Keratinocyte (primary cell): Measurements from ENCODE around the gene LRRC8D. TPM values are rescaled to one million over a fixed set of nuclear protein-coding genes. Genes with fewer than 3 reads are reported as not detected.

Experiments
- DNase-seq: peaks from one replicate; pipeline ENCODE4 v3.0.0-alpha.2; 2011; ENCODE audit warnings: low read depth, missing footprints, low spot score
- FAIRE-seq: peaks from 2 replicates; lab custom pipeline; 2011; peaks lifted over from hg19 to GRCh38; lab: Jason Lieb, UNC
- H2AFZ ChIP-seq: 2 replicates; pipeline ENCODE4 v1.6.0; 2012; ENCODE audit warnings: low read length, control low read depth, inconsistent platforms; ENCODE audit not compliant: control insufficient read depth
- H3K27ac ChIP-seq: 2 replicates; pipeline ENCODE4 v1.5.1; 2011; ENCODE audit warnings: low read length; ENCODE audit not compliant: control insufficient read depth, insufficient read depth
- H3K27me3 ChIP-seq: 3 replicates; pipeline ENCODE4 v1.6.0; 2011; ENCODE audit warnings: low read length; ENCODE audit not compliant: control insufficient read depth, insufficient read depth; ENCODE audit errors: extremely low read depth
- H3K36me3 ChIP-seq, 2 experiments: 2 replicates in 1 of 2; 3 replicates in 1 of 2; pipeline ENCODE4 v1.5.1; 2011; ENCODE audit warnings: low read length in 2 of 2, mild to moderate bottlenecking in 1 of 2; ENCODE audit not compliant: control insufficient read depth in 2 of 2, insufficient read depth in 2 of 2; ENCODE audit errors: extremely low read depth in 1 of 2
- H3K4me1 ChIP-seq: 3 replicates; pipeline ENCODE4 v1.5.1; 2011; ENCODE audit warnings: low read length; ENCODE audit not compliant: control insufficient read depth, insufficient read depth; ENCODE audit errors: extremely low read depth
- H3K4me2 ChIP-seq: 3 replicates; pipeline ENCODE4 v1.6.0; 2011; ENCODE audit warnings: low read depth, low read length; ENCODE audit not compliant: control insufficient read depth, insufficient read depth; ENCODE audit errors: extremely low read depth
- H3K4me3 ChIP-seq, 3 experiments: fragments of 200-600 bp in 1 of 3; sonication (generic) in 1 of 3; 2 replicates in 2 of 3; 3 replicates in 1 of 3; pipeline ENCODE4 v1.5.1; 2011 to 2016; ENCODE audit warnings: low read length in 3 of 3, mild to moderate bottlenecking in 3 of 3, control low read depth in 2 of 3, inconsistent platforms in 1 of 3, low read depth in 1 of 3, mixed read lengths in 1 of 3, mixed run types in 1 of 3, moderate library complexity in 1 of 3; ENCODE audit not compliant: control insufficient read depth in 2 of 3, insufficient read depth in 2 of 3; ENCODE audit errors: extremely low read depth in 1 of 3
- H3K79me2 ChIP-seq: 2 replicates; pipeline ENCODE4 v1.6.0; 2012; ENCODE audit warnings: low read length; ENCODE audit not compliant: control insufficient read depth, insufficient read depth
- H3K9ac ChIP-seq: 3 replicates; pipeline ENCODE4 v1.6.0; 2011; ENCODE audit warnings: low read length; ENCODE audit not compliant: control insufficient read depth, insufficient read depth; ENCODE audit errors: extremely low read depth
- H3K9me1 ChIP-seq: 3 replicates; pipeline ENCODE4 v1.6.0; 2011; ENCODE audit warnings: low read length; ENCODE audit not compliant: control insufficient read depth, insufficient read depth; ENCODE audit errors: extremely low read depth
- H3K9me3 ChIP-seq: 2 replicates; pipeline ENCODE4 v1.5.1; 2012; ENCODE audit warnings: low read depth, low read length; ENCODE audit not compliant: control insufficient read depth
- H4K20me1 ChIP-seq: 3 replicates; pipeline ENCODE4 v1.6.0; 2011; ENCODE audit warnings: low read length; ENCODE audit not compliant: control insufficient read depth, insufficient read depth; ENCODE audit errors: extremely low read depth
- CTCF ChIP-seq, 3 experiments: IDR thresholded peaks in 1 of 3; conservative IDR thresholded peaks in 1 of 3; optimal IDR thresholded peaks in 1 of 3; 2 replicates in 2 of 3; 3 replicates in 1 of 3; pipeline versions ENCODE3 to v1.5.1; 2011; ENCODE audit warnings: low read length in 3 of 3, mild to moderate bottlenecking in 3 of 3, moderate library complexity in 2 of 3, control low read depth in 1 of 3, inconsistent platforms in 1 of 3; ENCODE audit not compliant: insufficient read depth in 2 of 3; ENCODE audit errors: extremely low read depth in 1 of 3
- EZH2 ChIP-seq: IDR thresholded peaks from one replicate; pipeline ENCODE4 v1.6.1; 2012; ENCODE audit warnings: inconsistent platforms, mild to moderate bottlenecking, low read length, moderate library complexity
- dilution Hi-C: fragments of 300-500 bp; cut with MboI; formaldehyde crosslinking; loops from one replicate; pipeline ENCODE4 v1.7.0; 2020; ENCODE audit warnings: low sequenced_read_pairs; ENCODE audit not compliant: extremely low pct_ligation_motif_present
- polyA plus RNA-seq, 5 experiments: library from polyadenylated mRNA; depleted of rRNA in 3 of 5; stranded (reverse) in 3 of 5; stranded (forward) in 1 of 5; unstranded in 1 of 5; fragments of >200 nt; gene quantifications; 1 replicate in 1 of 5; 2 replicates in 3 of 5; 3 replicates in 1 of 5; pipeline versions ENCODE4 v1.2.1 to v1.2.3, GENCODE V29; 2011 to 2012; ENCODE audit warnings: missing spikeins in 2 of 5, low read depth in 1 of 5, low replicate concordance in 1 of 5

Gene LRRC8D
- polyA plus RNA-seq, 1 donor (not counting 4 experiments of a cell fraction or from before 2014, with no cell fraction given) = 54.7 TPM

GRCh38 chr1:89823679-89824292 lies 3.0 kb downstream of the LRRC8D start:
- TF ChIP-seq EZH2 (no peak), CTCF (optimal IDR thresholded peaks at IDR 0.05 in 1 of 3, IDR thresholded peaks at IDR 0.05 in 1 of 3, conservative IDR thresholded peaks at IDR 0.05 in 1 of 3; ENCODE audit: extremely low read depth in 1 of 3, insufficient read depth in 2 of 3, low read length in 3 of 3) (no peak)
- Histone ChIP-seq H3K9me1 (no peaks in the 10 kb centered on the region), H2AFZ (no peak overlapping the region), H3K9ac (no peak overlapping the region), H3K27ac (no peak overlapping the region), H3K4me2 (peak overlapping the region; percentile 2), H3K9me3 (no peaks in the 10 kb centered on the region), H3K27me3 (peaks cover 5% of the 10 kb centered on the region), H3K4me1 (peaks cover 16% of the 10 kb centered on the region), H3K4me3 (no peak overlapping the region), H3K79me2 (no peaks in the 10 kb centered on the region), H4K20me1 (no peaks in the 10 kb centered on the region), H3K36me3 (no peaks in the 10 kb centered on the region)
- DNase-seq (no peak), FAIRE-seq (no peak)
- dilution Hi-C loops = no loop called here

GRCh38 chr1:89826594-89826993 lies 5.8 kb downstream of the LRRC8D start:
- H3K9ac ChIP-seq = no peak overlapping the region
- no peaks in the 10 kb centered on the region for H3K79me2 ChIP-seq
- H3K4me3 ChIP-seq = no peak overlapping the region
- FAIRE-seq (peak; percentile 5), DNase-seq (no peak)
- dilution Hi-C loops = no loop called here
- TF ChIP-seq EZH2 (no peak), CTCF (optimal IDR thresholded peaks at IDR 0.05 in 1 of 3, IDR thresholded peaks at IDR 0.05 in 1 of 3, conservative IDR thresholded peaks at IDR 0.05 in 1 of 3; ENCODE audit: extremely low read depth in 1 of 3, insufficient read depth in 2 of 3, low read length in 3 of 3) (no peak)
- H3K4me1 ChIP-seq = peaks cover 11% of the 10 kb centered on the region
- no peaks in the 10 kb centered on the region for H4K20me1 ChIP-seq
- peak overlapping the region; percentile 50 for H3K4me2 ChIP-seq
- H2AFZ ChIP-seq = no peak overlapping the region
- H3K9me1 ChIP-seq = no peaks in the 10 kb centered on the region
- no peaks in the 10 kb centered on the region for H3K36me3 ChIP-seq
- H3K27me3 ChIP-seq = no peaks in the 10 kb centered on the region
- no peaks in the 10 kb centered on the region for H3K9me3 ChIP-seq
- H3K27ac ChIP-seq = no peak overlapping the region
